ENCODE results near the gene PNPLA5.

The PNPLA5 gene

DNA sequence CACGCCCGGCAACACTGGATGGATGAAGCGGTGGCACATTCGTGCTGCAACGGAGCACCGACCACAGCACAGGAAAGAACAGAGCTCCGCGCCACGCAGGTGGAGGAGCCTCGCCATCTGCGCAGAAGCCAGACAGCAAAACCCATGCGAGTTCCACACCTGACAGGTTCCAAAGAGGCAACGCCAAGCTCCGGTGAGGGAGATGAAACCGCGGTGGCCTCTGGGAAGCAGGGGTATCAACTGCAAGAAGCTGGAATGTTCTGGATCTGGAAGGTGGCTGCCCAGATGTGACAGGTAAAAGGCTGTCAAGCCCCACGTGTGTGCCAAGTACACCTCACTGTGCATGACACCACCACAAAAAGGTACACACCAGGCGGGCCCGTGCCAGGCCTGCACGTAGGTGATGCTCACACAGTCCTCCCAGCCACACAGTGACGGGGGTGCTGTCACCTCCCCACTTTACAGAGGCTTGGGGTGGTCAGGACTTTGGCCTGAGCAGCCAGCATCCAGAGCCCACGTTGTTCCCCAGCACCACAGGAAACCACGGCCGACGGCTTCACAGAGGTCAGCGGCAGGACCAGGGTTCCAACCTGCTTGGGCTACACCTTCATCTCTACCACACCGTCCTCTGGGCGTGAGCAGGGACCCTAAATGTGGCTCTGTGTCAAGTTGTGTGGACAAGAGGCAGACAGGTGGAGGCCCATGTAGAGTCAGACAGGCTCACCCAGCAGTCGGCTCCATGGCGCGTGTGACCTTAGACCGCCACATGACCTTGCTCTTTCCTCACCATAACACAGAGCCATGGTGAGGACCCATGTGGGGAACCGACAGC, 60.0 kb downstream of the PNPLA5 start:
- no peak overlapping the region for H3K4me2 ChIP-seq (ENCODE audit: low read length, poor library complexity, severe bottlenecking)
- no peak overlapping the region for H3K14ac ChIP-seq (ENCODE audit: low read length in 2 of 2)
- no peak overlapping the region for H2BK15ac ChIP-seq (ENCODE audit: low read depth, poor library complexity, severe bottlenecking)
- H3K18ac ChIP-seq (ENCODE audit: low read depth in 1 of 2, low read length in 2 of 2) = no peak overlapping the region
- no peak overlapping the region for H2BK12ac ChIP-seq (ENCODE audit: low read length in 2 of 2)
- no peak overlapping the region for H2BK120ac ChIP-seq (ENCODE audit: low read depth, low read length)
- no peak overlapping the region for H3K9ac ChIP-seq (ENCODE audit: low read length)
- peaks cover 0 to 2% of the 10 kb centered on the region in 2 experiments for H3K36me3 ChIP-seq (ENCODE audit: control insufficient read depth in 1 of 2, insufficient read depth in 2 of 2, low read depth in 1 of 2, low read length in 2 of 2)
- no peak overlapping the region for H4K91ac ChIP-seq (ENCODE audit: low read length)
- no peak overlapping the region for H3K4me3 ChIP-seq (ENCODE audit: insufficient read depth in 1 of 2, low read depth in 1 of 2, low read length in 2 of 2)
- no peak overlapping the region for H4K8ac ChIP-seq (ENCODE audit: low read length)
- no peaks in the 10 kb centered on the region for H3K79me1 ChIP-seq (replicated peaks; ENCODE audit: low read length, poor library complexity, severe bottlenecking)
- H2AK5ac ChIP-seq (ENCODE audit: low read length, severe bottlenecking) = no peak overlapping the region
- no peaks in the 10 kb centered on the region for H3K9me3 ChIP-seq (ENCODE audit: control insufficient read depth, low read length)
- H3K23ac ChIP-seq (ENCODE audit: low read length in 2 of 2) = no peak overlapping the region
- no peak for DNase-seq
- WGBS = 92% methylated on average over 32 of the region's 33 CpGs
- no peak overlapping the region for H3K27ac ChIP-seq (ENCODE audit: low read length, poor library complexity, severe bottlenecking)
- no peak overlapping the region for H2AFZ ChIP-seq (ENCODE audit: low read depth, low read length)
- peaks cover 27% of the 10 kb centered on the region for H3K4me1 ChIP-seq (ENCODE audit: control insufficient read depth, insufficient read depth, low read depth, low read length)
- H3K27me3 ChIP-seq (ENCODE audit: control insufficient read depth in 1 of 2, insufficient read depth in 1 of 2, low read length in 2 of 2) = peaks cover 6 to 16% of the 10 kb centered on the region in 2 experiments
- H3K4ac ChIP-seq (ENCODE audit: low read depth in 1 of 2, low read length in 2 of 2) = no peak overlapping the region
- H2BK5ac ChIP-seq (ENCODE audit: low read depth, low read length, poor library complexity, severe bottlenecking) = no peak overlapping the region

DNA sequence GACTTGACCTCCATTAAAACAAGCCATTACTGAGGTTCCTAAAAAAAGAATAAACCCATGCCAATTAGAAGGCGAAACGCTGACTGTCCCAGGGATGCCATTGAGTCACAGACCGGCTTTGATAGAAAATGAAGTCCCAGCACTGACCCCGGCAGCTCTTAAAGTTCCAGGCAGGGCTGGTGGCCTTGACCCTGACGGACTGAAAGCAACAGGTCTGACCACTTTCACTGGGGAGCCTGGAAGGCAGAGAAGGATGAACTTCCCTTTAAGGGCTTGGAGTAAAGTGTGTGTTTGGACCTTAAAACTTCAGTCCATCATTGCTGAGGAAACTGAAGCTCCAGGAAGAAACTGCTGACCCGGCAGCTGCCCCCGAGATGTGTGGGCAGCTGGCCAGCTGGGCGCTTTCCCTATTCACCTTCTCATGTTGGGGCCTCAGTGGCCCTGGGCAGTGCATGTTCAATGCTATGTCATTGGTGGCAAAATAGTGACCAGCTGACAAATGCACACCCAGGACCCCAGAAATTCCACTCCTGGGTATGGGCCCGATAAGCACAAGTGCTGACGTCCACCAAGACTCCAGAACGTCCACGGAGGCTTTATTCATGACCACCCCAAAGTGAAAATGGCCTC, 60.8 kb downstream of the PNPLA5 start:
- H3K23ac ChIP-seq (ENCODE audit: low read length in 2 of 2) = no peak overlapping the region
- no peak overlapping the region for H3K18ac ChIP-seq (ENCODE audit: low read depth in 1 of 2, low read length in 2 of 2)
- peaks cover 5 to 14% of the 10 kb centered on the region in 2 experiments for H3K27me3 ChIP-seq (ENCODE audit: control insufficient read depth in 1 of 2, insufficient read depth in 1 of 2, low read length in 2 of 2)
- H2BK15ac ChIP-seq (ENCODE audit: low read depth, poor library complexity, severe bottlenecking) = no peak overlapping the region
- H3K36me3 ChIP-seq (ENCODE audit: control insufficient read depth in 1 of 2, insufficient read depth in 2 of 2, low read depth in 1 of 2, low read length in 2 of 2) = peaks cover 0 to 2% of the 10 kb centered on the region in 2 experiments
- no peak overlapping the region for H3K4me2 ChIP-seq (ENCODE audit: low read length, poor library complexity, severe bottlenecking)
- H4K91ac ChIP-seq (ENCODE audit: low read length) = no peak overlapping the region
- H2AFZ ChIP-seq (ENCODE audit: low read depth, low read length) = no peak overlapping the region
- H3K4me3 ChIP-seq (ENCODE audit: insufficient read depth in 1 of 2, low read depth in 1 of 2, low read length in 2 of 2) = no peak overlapping the region
- H3K9me3 ChIP-seq (ENCODE audit: control insufficient read depth, low read length) = no peaks in the 10 kb centered on the region
- DNase-seq = no peak
- H3K4me1 ChIP-seq (ENCODE audit: control insufficient read depth, insufficient read depth, low read depth, low read length) = peaks cover 31% of the 10 kb centered on the region
- H4K8ac ChIP-seq (ENCODE audit: low read length) = no peak overlapping the region
- H3K14ac ChIP-seq (ENCODE audit: low read length in 2 of 2) = no peak overlapping the region
- no peak overlapping the region for H3K9ac ChIP-seq (ENCODE audit: low read length)
- no peak overlapping the region for H2BK120ac ChIP-seq (ENCODE audit: low read depth, low read length)
- 90% methylated on average over 12 of the region's 12 CpGs for WGBS
- H2BK5ac ChIP-seq (ENCODE audit: low read depth, low read length, poor library complexity, severe bottlenecking) = no peak overlapping the region
- H2AK5ac ChIP-seq (ENCODE audit: low read length, severe bottlenecking) = no peak overlapping the region
- no peak overlapping the region for H3K27ac ChIP-seq (ENCODE audit: low read length, poor library complexity, severe bottlenecking)
- H2BK12ac ChIP-seq (ENCODE audit: low read length in 2 of 2) = no peak overlapping the region
- H3K79me1 ChIP-seq (replicated peaks; ENCODE audit: low read length, poor library complexity, severe bottlenecking) = no peaks in the 10 kb centered on the region
- H3K4ac ChIP-seq (ENCODE audit: low read depth in 1 of 2, low read length in 2 of 2) = no peak overlapping the region

GRCh38 chr22:43829904-43830851, 61.6 kb downstream of the PNPLA5 start:
- no peak overlapping the region for H2BK5ac ChIP-seq (ENCODE audit: low read depth, low read length, poor library complexity, severe bottlenecking)

More at GRCh38 chr22:43829904-43830851, 61.6 kb downstream of the PNPLA5 start:
- Histone ChIP-seq H2AK5ac (ENCODE audit: low read length, severe bottlenecking) (no peak overlapping the region), H3K18ac (ENCODE audit: low read depth in 1 of 2, low read length in 2 of 2) (no peak overlapping the region), H3K4ac (ENCODE audit: low read depth in 1 of 2, low read length in 2 of 2) (no peak overlapping the region), H4K91ac (ENCODE audit: low read length) (no peak overlapping the region), H3K9me3 (ENCODE audit: control insufficient read depth, low read length) (no peaks in the 10 kb centered on the region), H3K9ac (ENCODE audit: low read length) (peak overlapping the region; percentile 72), H3K14ac (ENCODE audit: low read length in 2 of 2) (no peak overlapping the region), H3K79me1 (replicated peaks; ENCODE audit: low read length, poor library complexity, severe bottlenecking) (no peaks in the 10 kb centered on the region), H3K4me2 (ENCODE audit: low read length, poor library complexity, severe bottlenecking) (no peak overlapping the region), H2BK15ac (ENCODE audit: low read depth, poor library complexity, severe bottlenecking) (no peak overlapping the region), H2BK120ac (ENCODE audit: low read depth, low read length) (no peak overlapping the region), H3K27me3 (ENCODE audit: control insufficient read depth in 1 of 2, insufficient read depth in 1 of 2, low read length in 2 of 2) (peaks cover 5 to 10% of the 10 kb centered on the region in 2 experiments), H3K4me3 (ENCODE audit: insufficient read depth in 1 of 2, low read depth in 1 of 2, low read length in 2 of 2) (peak overlapping the region in 1 of 2 experiments; percentile 13), H4K8ac (ENCODE audit: low read length) (no peak overlapping the region), H3K36me3 (ENCODE audit: control insufficient read depth in 1 of 2, insufficient read depth in 2 of 2, low read depth in 1 of 2, low read length in 2 of 2) (peaks cover 0 to 2% of the 10 kb centered on the region in 2 experiments), H2AFZ (ENCODE audit: low read depth, low read length) (no peak overlapping the region), H3K4me1 (ENCODE audit: control insufficient read depth, insufficient read depth, low read depth, low read length) (peaks cover 32% of the 10 kb centered on the region), H3K27ac (ENCODE audit: low read length, poor library complexity, severe bottlenecking) (no peak overlapping the region), H3K23ac (ENCODE audit: low read length in 2 of 2) (no peak overlapping the region), H2BK12ac (ENCODE audit: low read length in 2 of 2) (no peak overlapping the region)
- whole genome bisulfite sequencing = 85% methylated on average over 29 of the region's 33 CpGs
- DNase-seq = no peak
